ENCODE measurements around the gene ZNF17.
"Not testable (repeated sequence)": the region's sequence is repeated elsewhere in the genome, so short reads cannot be mapped to it uniquely, and the experiment has no call there.

ZNF17 gene

DNA sequence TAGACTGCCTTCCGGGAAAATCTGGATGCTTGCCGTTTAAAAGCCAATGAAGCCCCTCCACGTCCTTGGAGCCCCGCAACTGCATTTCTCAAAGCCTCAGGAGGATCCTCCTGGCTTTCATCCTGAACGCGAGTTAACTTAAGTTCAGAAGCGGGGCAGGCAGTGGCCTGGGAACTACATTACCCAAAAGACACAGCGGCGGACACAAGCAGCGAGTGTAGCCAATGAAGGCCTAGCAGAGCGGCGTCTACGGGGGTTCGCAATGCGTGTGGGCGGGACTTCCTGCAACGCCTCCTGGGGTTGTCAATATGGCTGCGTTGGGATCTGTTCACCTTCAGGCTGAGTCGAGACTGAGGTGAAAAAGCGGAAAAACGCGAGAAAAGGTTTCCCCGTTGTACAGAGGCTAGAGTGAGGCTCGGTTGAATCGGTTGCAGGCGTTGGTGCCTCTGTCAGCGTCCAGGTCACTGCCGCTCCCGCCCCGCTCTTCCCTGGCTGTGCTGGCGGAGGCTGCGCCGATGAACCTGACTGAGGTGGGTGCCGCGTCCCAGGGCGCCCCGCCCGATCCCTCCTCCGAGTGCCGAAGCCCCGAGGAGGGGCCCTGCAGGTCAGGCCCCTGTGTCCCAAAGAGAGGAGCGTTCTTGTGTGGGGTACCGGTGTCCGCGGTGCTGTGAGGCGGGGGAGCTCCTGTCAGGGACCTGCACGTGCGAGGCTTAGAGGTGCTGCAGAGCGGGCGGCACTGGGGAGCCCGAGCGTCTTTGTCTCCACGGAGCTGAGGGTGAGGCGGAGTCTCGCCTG lies at the start of gene ZNF17:
Gene ZNF17, plus strand, starts transcription at position 285 of the 795 bp plus-strand sequence. CDS start 2,455 bp downstream, outside the sequence.
- Mint-ChIP-seq H3K36me3 (ENCODE audit: insufficient read depth) (peaks cover 10% of the 10 kb centered on the region), H3K27ac (ENCODE audit: low read depth) (peak within 1 kb of the TSS; percentile 89), H3K4me3 (peak within 1 kb of the TSS; percentile 93), H3K27me3 (no peaks in the 10 kb centered on the region), H3K9me3 (peaks cover 10% of the 10 kb centered on the region), H3K4me1 (peaks cover 36% of the 10 kb centered on the region)
- peak; percentile 100 for ATAC-seq (replicated peaks; ENCODE audit: extremely low read depth, poor library complexity, severe bottlenecking)
- DNase-seq (ENCODE audit: low spot score in 2 of 2), result peak; percentile 77 to 82

DNA sequence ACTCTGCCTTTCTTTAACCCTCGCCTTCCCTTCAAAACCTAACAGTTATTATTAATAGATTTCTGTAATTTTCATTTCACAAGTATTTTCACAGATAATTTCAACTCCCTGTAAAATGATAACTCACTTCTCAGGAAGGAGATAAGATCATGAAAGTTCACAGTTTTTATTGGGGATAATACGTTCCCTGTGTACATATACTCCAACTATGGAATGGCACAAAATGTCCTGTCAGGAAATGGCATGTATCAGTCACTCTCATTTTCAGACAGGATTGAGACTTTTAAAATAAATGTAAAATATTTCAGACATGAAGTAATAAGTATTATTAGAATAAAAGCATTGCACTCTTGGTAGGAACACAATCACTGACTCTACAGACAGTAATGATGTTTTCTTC lies 48.5 kb upstream of the ZNF17 start:
- peaks cover 7% of the 10 kb centered on the region for H3K9me3 Mint-ChIP-seq
- peaks cover 13% of the 10 kb centered on the region for H3K36me3 Mint-ChIP-seq (ENCODE audit: insufficient read depth)
- no peak for ATAC-seq (replicated peaks; ENCODE audit: extremely low read depth, poor library complexity, severe bottlenecking)
- peaks cover 19% of the 10 kb centered on the region for H3K4me1 Mint-ChIP-seq
- H3K4me3 Mint-ChIP-seq, result peak overlapping the region; percentile 88
- H3K27me3 Mint-ChIP-seq, result no peaks in the 10 kb centered on the region
- H3K27ac Mint-ChIP-seq (ENCODE audit: low read depth), result peak overlapping the region; percentile 97
- DNase-seq (ENCODE audit: low spot score in 2 of 2), result no peak

DNA sequence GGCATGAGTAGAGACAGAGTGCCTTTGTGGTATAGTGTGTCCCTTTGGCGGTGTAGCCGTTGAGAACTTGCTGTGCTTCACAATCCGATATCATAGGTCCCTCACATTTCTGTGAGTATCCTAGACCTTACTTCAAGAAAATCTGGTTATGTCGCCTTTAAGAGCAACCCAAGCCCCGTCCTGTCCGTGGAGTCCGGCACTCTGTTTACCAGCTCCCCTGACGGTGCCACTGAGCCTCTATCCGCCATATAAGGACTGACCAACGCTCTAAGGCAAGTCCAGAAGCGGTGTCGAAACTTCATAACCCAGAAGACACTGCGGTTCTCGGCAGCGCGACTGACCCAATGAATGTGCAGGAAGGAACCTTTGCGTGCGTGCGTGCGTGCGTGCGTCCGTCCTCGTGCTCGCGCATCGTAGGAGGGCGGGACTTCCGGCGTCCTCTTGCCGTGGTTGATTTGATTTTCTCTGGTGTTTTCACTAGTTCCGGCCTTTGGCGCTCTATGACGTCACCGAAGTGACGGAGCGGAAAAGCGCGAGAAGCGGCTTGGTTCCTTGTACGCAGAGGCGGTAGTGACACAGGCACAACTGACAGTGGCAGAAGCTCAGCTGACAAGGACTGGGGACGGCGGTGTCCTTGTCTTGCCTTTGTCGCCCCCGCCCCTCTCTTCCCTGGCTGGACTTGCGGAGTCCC lies 47.8 kb upstream of the ZNF17 start, which contains the start of the genes TRAPPC2B and ZNF547:
Gene TRAPPC2B, plus strand, starts transcription at position 555 of the 691 bp plus-strand sequence. CDS start 1,283 bp downstream, outside the sequence.
Gene ZNF547, plus strand, starts transcription at position 555 of the 691 bp plus-strand sequence. CDS start 5,005 bp downstream, outside the sequence.
- no peaks in the 10 kb centered on the region for H3K27me3 Mint-ChIP-seq
- peaks cover 7% of the 10 kb centered on the region for H3K9me3 Mint-ChIP-seq
- ATAC-seq (replicated peaks; ENCODE audit: extremely low read depth, poor library complexity, severe bottlenecking), result peak; percentile 94
- peak; percentile 96 to 99 for DNase-seq (ENCODE audit: low spot score in 2 of 2)
- H3K27ac Mint-ChIP-seq (ENCODE audit: low read depth), result peak within 1 kb of the TSS; percentile 97
- H3K4me3 Mint-ChIP-seq, result peak within 1 kb of the TSS; percentile 88
- peaks cover 19% of the 10 kb centered on the region for H3K4me1 Mint-ChIP-seq
- H3K36me3 Mint-ChIP-seq (ENCODE audit: insufficient read depth), result peaks cover 13% of the 10 kb centered on the region

DNA sequence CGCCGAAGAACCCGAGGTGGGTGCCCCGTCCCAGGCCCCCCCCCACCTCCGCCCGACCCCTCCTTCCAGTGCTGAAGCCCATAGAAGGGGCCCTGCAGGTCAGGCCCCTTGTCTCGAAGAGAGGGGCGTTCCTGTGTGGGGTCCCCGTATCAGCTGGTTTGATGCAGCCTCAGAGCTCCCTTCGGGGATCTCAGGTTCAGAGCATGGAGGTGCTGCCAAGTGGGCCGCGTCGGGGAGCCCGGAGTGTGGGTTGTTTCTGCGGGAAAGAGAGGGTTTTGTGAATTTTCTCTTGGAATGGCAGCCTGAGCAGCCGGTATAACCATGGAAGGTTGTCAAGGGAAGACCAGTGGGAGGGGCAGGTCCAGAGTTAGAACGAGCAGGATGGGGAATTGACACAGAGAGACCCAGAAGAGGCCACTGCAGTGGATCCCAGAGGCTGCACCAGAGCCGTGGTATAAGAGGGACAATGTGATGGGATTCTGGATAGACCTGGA lies 47.2 kb upstream of the ZNF17 start:
- Mint-ChIP-seq H3K4me3 (peak overlapping the region; percentile 88), H3K9me3 (peaks cover 10% of the 10 kb centered on the region), H3K4me1 (peaks cover 22% of the 10 kb centered on the region), H3K27ac (ENCODE audit: low read depth) (peak overlapping the region; percentile 97), H3K27me3 (no peaks in the 10 kb centered on the region), H3K36me3 (ENCODE audit: insufficient read depth) (peaks cover 13% of the 10 kb centered on the region)
- DNase-seq (ENCODE audit: low spot score in 2 of 2) (no peak), ATAC-seq (replicated peaks; ENCODE audit: extremely low read depth, poor library complexity, severe bottlenecking) (peak; percentile 18)

DNA sequence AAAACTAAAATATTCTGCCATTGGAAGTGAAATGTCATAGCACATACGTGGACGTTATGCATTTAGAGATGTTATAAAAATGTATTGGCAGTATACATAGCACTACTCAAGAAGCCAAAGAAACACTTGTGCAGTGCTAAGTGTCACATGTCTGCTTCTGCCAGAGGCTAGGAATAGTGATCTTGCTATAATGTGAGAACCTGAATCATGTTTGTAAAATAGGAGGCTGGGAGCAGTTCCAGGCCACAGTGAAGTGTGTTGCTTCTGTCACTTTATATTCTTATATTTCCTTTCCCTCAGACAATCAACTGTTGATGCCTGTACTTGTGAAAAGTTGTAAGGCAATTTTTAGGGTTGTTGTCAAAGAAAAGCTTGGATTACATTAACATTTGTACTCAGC lies 44.2 kb upstream of the ZNF17 start:
- no peak for ATAC-seq (replicated peaks; ENCODE audit: extremely low read depth, poor library complexity, severe bottlenecking)
- DNase-seq (ENCODE audit: low spot score in 2 of 2), result no peak
- peaks cover 17% of the 10 kb centered on the region for H3K36me3 Mint-ChIP-seq (ENCODE audit: insufficient read depth)
- H3K27me3 Mint-ChIP-seq, result no peaks in the 10 kb centered on the region
- peaks cover 33% of the 10 kb centered on the region for H3K4me1 Mint-ChIP-seq
- H3K27ac Mint-ChIP-seq (ENCODE audit: low read depth), result no peak overlapping the region
- no peak overlapping the region for H3K4me3 Mint-ChIP-seq
- peaks cover 14% of the 10 kb centered on the region for H3K9me3 Mint-ChIP-seq

DNA sequence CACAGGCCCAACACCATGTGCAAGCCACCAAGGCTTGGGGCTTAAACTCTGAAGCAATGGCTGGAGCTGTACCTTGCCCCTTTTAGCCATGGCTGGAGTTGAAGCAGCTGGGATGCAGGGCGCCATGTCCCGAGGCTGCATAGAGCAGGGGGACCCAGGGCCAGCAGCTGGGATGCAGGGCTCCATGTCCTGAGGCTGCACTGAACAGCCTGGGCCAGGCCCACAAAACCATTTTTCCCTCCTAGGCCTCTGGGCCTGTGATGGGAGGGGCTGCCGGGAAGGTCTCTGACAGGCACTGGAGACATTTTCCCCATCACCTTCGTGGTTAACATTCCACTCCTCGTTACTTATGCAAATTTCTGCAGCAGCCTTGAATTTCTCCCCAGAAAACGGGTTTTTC lies 36.8 kb upstream of the ZNF17 start:
- DNase-seq (ENCODE audit: low spot score in 2 of 2) (no peak), ATAC-seq (replicated peaks; ENCODE audit: extremely low read depth, poor library complexity, severe bottlenecking) (no peak)
- H3K9me3 Mint-ChIP-seq, result peaks cover 19% of the 10 kb centered on the region
- H3K27ac Mint-ChIP-seq (ENCODE audit: low read depth), result no peak overlapping the region
- peaks cover 7% of the 10 kb centered on the region for H3K36me3 Mint-ChIP-seq (ENCODE audit: insufficient read depth)
- H3K27me3 Mint-ChIP-seq, result no peaks in the 10 kb centered on the region
- H3K4me1 Mint-ChIP-seq, result peaks cover 6% of the 10 kb centered on the region
- H3K4me3 Mint-ChIP-seq, result no peak overlapping the region

DNA sequence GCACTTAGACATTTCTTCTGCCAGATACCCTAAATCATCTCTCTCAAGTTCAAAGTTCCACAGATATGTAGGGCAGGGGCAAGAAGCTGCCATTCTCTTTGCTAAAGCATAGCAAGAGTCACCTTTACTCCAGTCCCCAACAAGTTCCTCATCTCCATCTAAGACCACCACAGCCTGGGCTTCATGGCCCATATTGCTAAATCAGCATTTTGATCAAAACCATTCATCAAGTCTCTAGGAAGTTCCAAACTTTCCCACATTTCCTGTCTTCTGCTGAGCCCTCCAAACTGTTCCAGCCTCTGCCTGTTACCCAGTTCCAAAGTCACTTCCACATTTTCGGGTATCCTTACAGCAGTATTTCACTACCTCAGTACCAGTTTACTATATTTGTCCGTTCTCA lies 36.3 kb upstream of the ZNF17 start:
- H3K36me3 Mint-ChIP-seq (ENCODE audit: insufficient read depth); ATAC-seq (replicated peaks; ENCODE audit: extremely low read depth, poor library complexity, severe bottlenecking); H3K4me3 Mint-ChIP-seq; H3K27ac Mint-ChIP-seq (ENCODE audit: low read depth); H3K4me1 Mint-ChIP-seq; H3K27me3 Mint-ChIP-seq; DNase-seq (ENCODE audit: low spot score in 2 of 2): not testable (repeated sequence)
- peaks cover 23% of the 10 kb centered on the region for H3K9me3 Mint-ChIP-seq

DNA sequence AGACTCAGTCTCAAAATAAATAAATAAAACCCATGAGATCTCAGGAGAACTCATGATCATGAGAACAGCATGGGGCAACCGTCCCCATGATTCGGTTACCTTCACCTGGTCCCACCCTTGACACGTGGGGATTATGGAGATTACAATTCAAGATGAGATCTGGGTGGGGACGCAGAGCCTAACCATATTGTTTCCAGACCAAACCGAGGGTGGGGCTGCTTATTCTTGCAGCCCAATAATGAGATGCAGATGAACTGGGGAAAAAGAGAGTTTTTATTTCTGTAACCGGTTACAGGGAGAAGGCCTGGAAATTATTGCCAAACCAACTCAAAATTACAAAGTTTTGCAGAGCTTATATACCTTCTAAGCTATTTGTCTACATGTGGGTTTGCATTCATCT lies 34.8 kb upstream of the ZNF17 start:
- ATAC-seq (replicated peaks; ENCODE audit: extremely low read depth, poor library complexity, severe bottlenecking) (no peak), DNase-seq (ENCODE audit: low spot score in 2 of 2) (no peak)
- Mint-ChIP-seq H3K27me3 (no peaks in the 10 kb centered on the region), H3K27ac (ENCODE audit: low read depth) (no peak overlapping the region), H3K4me3 (no peak overlapping the region), H3K4me1 (no peaks in the 10 kb centered on the region), H3K9me3 (peaks cover 31% of the 10 kb centered on the region), H3K36me3 (ENCODE audit: insufficient read depth) (peaks cover 4% of the 10 kb centered on the region)

DNA sequence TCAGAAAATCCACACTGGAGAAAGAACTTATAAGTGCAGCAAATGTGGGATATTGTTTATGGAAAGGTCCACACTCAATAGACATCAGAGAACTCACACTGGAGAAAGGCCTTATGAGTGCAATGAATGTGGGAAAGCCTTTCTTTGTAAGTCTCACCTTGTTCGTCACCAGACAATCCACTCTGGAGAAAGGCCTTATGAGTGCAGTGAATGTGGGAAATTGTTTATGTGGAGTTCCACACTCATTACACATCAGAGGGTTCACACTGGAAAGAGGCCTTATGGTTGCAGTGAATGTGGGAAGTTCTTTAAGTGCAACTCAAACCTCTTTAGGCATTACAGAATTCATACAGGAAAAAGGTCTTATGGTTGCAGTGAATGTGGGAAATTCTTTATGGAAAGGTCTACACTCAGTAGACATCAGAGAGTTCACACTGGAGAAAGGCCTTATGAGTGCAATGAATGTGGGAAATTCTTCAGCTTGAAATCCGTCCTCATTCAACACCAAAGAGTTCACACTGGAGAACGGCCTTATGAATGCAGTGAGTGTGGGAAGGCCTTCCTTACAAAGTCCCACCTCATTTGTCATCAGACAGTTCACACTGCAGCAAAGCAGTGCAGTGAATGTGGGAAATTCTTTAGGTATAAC lies 33.3 kb upstream of the ZNF17 start:
- H3K4me3 Mint-ChIP-seq, result no peak overlapping the region
- no peak for ATAC-seq (replicated peaks; ENCODE audit: extremely low read depth, poor library complexity, severe bottlenecking)
- no peak for DNase-seq (ENCODE audit: low spot score in 2 of 2)
- no peaks in the 10 kb centered on the region for H3K4me1 Mint-ChIP-seq
- H3K27me3 Mint-ChIP-seq, result no peaks in the 10 kb centered on the region
- no peak overlapping the region for H3K27ac Mint-ChIP-seq (ENCODE audit: low read depth)
- H3K36me3 Mint-ChIP-seq (ENCODE audit: insufficient read depth), result peaks cover 2% of the 10 kb centered on the region
- H3K9me3 Mint-ChIP-seq, result peaks cover 31% of the 10 kb centered on the region

DNA sequence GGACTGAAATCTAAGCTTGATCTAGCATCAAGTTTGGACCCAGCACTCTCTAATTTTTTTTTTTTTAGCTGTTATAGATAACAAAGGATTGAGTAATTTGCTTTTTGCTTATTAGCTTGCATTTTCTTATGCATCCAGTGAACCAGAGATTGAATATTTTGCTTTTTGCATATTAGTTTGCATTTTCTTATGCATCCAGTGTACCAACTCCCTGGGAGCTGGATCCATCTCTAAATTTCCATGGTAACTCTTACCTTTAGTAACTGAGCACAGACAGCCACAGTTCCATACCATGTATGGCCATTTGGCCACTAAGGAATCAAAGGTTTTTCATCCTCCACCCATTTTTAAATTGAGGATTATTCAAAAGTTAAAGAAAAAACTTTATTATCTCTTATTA lies 30.0 kb upstream of the ZNF17 start:
- DNase-seq (ENCODE audit: low spot score in 2 of 2), result no peak
- ATAC-seq (replicated peaks; ENCODE audit: extremely low read depth, poor library complexity, severe bottlenecking), result no peak
- Mint-ChIP-seq H3K27me3 (peaks cover 12% of the 10 kb centered on the region), H3K9me3 (peaks cover 26% of the 10 kb centered on the region), H3K4me3 (no peak overlapping the region), H3K27ac (ENCODE audit: low read depth) (no peak overlapping the region), H3K36me3 (ENCODE audit: insufficient read depth) (no peaks in the 10 kb centered on the region), H3K4me1 (no peaks in the 10 kb centered on the region)

DNA sequence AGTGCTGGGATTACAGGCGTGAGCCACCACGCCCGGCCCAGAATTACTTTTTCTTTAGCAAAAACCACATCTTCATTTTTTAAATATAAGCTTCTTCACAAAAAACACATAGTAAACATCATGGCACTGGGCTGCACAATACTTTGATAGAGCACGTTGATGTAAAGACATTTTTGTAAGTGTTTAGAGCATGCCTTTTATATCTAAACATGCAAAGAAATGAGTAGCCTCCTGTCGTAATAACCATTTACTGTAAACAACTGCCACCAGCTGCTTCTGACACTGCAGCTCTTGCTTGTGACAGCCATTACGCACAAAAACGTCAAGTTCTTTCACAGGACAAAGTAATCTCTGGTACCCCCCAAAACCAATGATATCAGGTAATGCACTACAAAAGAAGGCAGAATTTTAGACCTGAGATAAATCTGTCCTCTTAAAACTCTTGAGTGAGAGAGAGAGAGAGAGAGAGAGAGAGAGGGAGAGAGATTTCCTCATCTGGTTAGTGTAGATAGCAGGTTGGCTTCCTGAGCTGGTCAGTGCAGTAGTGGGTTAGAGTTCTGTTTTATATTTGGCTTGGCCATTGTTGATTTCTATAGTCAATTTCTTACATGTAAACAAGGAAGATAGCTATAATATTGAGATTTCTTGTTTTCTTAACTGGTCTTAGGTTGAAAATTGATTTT lies 28.0 kb upstream of the ZNF17 start:
- H3K4me1 Mint-ChIP-seq, result no peaks in the 10 kb centered on the region
- H3K27ac Mint-ChIP-seq (ENCODE audit: low read depth), result no peak overlapping the region
- H3K9me3 Mint-ChIP-seq, result peaks cover 15% of the 10 kb centered on the region

DNA sequence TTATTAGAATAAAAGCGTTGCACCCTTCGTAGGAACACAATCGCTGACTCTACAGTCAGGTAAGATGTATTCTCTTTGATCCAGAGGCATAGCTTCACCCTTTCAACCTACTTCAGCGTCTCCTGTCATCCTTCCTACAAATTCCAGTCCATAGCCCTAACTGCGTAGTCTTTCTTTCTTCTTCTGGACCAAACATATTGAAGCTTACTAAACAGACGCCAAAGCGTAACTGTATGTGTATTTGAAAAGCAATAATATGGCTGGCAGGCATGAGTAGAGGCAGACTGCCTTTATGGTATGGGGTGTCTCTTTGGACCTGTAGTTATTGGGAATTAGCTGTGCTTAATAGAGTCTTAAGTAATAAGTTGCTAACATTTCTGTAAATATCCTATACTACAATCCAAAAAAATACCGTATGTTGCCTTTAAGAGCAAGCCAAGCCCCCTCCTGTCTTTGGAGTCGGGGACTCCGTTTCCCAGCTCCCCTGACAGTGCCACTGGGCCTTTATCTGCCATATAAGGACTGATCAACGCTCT lies 21.7 kb upstream of the ZNF17 start:
- Mint-ChIP-seq H3K36me3 (ENCODE audit: insufficient read depth) (peaks cover 23% of the 10 kb centered on the region), H3K4me1 (peaks cover 35% of the 10 kb centered on the region), H3K4me3 (peak overlapping the region; percentile 84), H3K27me3 (no peaks in the 10 kb centered on the region), H3K27ac (ENCODE audit: low read depth) (peak overlapping the region; percentile 97), H3K9me3 (no peaks in the 10 kb centered on the region)
- no peak for DNase-seq (ENCODE audit: low spot score in 2 of 2)
- no peak for ATAC-seq (replicated peaks; ENCODE audit: extremely low read depth, poor library complexity, severe bottlenecking)

More for the DNA sequence above, 28.0 kb upstream of the ZNF17 start:
- ATAC-seq (replicated peaks; ENCODE audit: extremely low read depth, poor library complexity, severe bottlenecking) (no peak), DNase-seq (ENCODE audit: low spot score in 2 of 2) (no peak)
- peaks cover 12% of the 10 kb centered on the region for H3K27me3 Mint-ChIP-seq
- no peak overlapping the region for H3K4me3 Mint-ChIP-seq
- H3K36me3 Mint-ChIP-seq (ENCODE audit: insufficient read depth), result no peaks in the 10 kb centered on the region

Measured in central memory CD8-positive, alpha-beta T cell (primary cell).